Measurements from ENCODE around the gene LSM4.
"Not testable (repeated sequence)": the region's sequence is repeated elsewhere in the genome, so short reads cannot be mapped to it uniquely, and the experiment has no call there.

The LSM4 gene

DNA sequence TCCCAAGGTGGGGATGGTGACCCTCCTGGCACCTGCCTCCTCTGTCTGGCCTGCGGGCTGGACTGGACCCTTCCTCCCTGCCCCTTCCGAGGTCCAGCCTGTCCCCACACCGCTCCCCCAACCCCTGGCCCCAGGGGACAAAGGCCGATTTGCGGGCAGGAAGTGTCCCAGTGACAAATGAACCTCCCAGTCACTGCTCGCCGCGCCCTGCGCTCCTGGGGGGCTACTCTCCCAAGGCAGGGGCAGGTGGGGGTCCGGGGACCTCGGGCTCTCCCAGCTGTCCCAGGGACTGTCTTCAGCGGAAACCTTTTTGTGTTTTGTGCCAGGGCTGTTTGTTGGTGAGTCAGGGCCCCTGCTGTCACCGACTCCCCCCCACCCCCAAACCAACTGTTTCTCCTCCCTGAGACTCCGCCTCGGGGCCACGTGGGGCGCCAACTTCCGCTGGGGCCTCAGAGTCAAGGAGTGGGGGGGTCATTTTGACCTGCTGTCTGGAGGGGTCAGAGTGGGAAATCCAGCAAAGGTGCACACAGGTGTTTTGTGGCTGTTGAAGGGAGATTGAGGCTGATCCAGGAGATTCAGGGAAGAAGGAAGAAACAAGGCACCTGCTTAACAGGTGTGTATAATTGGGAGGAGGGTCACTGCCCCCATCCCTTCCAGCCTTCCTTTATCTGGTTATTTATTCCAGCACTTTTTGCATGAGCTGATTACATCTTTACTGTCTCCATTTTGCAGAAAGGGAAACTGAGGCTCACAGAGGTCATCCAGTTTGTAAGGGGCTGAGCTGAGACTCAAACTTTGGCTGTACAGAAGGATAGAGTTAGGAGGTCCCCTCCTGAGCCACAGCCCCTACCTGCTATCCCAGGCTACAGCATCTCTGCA, 18.4 kb upstream of the LSM4 start:
- peak; percentile 54 to 56 for DNase-seq (ENCODE audit: low read depth in 2 of 2)

DNA sequence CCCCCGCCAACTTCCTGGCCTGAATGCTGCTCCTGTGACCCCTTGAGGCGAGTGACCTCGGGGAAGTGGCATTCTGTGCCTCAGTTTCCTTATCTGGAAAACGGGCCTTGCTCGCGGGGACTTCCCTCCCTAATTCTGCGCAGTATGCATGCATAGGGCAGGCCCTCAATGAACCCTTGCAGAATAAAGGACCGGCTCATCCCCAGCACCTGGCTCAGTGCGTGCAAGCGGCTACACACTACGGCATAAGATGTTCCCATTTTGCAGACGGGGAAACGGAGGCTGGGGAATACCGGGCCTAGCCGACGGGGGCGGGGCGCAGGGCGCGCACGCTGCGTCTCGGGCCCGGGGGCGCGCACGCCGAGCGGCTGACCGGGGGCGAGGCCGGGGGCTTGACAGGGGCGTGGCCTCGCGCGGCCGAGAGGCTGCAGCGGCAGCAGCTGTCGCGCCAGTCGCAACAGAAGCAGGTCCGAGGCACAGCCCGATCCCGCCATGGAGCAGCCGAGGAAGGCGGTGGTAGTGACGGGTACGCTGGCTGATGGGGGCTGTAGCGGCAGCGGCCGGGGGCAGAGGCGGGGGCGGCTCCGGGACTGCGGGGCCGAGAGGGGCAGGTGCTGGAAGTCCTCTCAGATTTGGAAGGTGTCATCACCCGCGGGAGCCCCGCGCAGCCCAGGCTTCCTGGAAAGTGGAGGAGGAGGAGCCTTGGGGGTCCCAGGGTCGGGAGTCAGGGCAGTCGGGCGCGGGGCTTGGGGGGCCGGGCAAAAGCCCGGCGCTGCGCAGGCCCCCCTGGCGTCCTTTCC, 17.5 kb upstream of the LSM4 start, which contains the start of gene PGPEP1:
PGPEP1 (plus strand) TSS at position 409 of the 800 bp plus-strand sequence; CDS start at position 493, 84 bp downstream.
- peak; percentile 47 to 58 for DNase-seq (ENCODE audit: low read depth in 2 of 2)

DNA sequence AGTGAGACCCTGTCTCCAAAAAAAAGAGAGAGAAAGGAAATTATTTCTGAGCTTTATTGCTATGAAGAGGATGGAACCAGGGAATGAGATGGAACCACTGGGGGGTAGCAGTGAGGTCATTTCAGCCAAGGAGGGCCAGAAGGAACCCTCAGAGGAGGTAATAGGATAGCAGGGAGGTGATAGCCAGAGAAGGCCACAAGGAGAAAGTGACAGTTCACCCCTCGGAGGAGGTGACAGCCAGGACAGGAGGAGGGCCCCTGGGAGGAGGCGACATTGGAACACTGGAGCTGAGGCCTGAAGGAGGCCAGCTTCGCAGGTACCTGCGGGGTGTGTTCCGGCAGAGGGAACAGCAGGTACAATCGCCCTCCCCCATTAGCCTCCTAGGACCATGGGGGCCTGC, 16.8 kb upstream of the LSM4 start:
- DNase-seq (ENCODE audit: low read depth in 2 of 2) = no peak

DNA sequence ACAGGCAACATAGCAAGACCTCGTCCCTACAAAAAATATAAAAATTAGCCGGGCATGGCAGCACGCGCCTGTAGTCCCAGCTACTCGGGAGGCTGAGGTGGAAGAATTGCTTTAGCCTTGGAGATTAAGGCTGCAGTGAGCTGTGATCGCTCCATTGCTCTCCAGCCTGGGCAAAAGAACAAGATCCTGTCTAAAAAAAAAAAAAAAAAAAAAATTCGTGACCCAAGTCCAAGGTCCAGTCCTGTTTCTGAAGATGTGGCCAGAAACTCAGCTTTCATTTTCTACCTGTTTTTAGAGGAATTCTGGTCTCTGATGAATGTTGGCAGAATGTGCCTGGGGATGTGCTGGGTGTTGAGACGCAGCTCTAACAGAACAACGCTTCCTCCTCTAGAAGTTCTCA, 15.7 kb upstream of the LSM4 start:
- no peak for DNase-seq (ENCODE audit: low read depth in 2 of 2)

DNA sequence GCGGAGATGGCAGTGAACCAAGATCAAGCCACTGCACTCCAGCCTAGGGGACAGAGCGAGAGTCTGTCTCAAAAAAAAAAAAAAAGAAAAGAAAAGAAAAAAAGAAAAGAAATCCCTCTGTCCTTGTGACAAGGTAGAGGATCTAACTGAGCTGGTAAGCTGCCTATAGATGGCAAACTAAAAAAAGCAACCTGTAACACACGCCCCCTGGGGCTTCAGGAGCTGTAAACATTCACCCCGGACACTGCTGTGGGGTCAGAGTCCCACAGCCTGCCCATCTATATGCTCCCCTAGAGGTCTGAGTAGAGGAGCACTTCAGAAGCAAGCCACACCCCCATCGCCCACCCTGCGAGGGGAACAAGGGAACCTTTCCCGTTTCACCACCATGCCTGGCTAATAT, 13.2 kb upstream of the LSM4 start:
- no peak for DNase-seq (ENCODE audit: low read depth in 2 of 2)

DNA sequence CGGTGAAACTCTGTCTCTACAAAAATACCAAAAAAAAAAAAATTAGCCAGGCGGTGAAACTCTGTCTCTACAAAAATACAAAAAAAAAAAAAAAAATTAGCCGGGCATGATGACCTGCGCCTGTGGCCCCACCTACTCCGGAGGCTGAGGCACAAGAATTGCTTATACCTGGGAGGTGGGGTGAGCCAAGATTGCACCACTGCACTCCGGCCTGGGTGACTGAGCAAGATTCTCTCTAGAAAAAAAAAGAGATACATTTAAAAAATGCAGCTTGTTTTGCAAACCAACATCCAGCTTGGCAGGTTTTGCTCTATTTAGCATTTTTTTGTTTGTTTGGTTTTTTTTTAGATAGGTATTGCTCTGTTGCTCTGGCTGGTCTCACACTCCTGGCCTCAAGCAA, 10.8 kb upstream of the LSM4 start:
- no peak for DNase-seq (ENCODE audit: low read depth in 2 of 2)

DNA sequence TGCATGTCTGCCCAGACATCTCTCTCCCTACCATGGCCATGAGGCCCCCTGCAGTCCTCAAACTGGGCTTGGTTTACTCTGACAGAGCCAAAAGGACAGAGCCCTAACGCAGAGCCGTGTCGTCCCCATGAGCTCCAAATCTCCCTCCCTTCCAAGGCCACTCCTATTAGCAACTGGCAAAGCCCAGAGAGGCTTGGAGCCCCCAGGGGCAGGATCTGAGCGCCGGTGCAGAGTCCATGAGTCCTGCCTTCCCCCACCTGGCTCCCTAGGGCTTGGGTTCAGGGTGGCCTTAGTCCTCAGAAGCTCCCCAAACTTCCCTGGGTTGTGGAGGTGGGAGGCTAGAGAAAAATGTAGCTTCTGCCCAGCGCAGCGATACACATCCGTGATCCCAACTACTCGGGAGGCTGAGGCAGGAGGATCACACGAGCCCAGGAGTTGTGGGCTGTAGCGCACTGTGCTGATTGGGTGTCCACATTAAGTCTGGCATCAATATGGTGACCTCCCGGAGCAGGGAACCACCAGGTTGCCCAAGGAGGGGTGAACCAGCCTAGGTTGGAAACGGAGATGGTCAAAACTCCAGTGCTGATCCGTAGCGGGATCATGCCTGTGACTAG, 10.1 kb upstream of the LSM4 start:
- DNase-seq (ENCODE audit: low read depth in 2 of 2) = no peak

DNA sequence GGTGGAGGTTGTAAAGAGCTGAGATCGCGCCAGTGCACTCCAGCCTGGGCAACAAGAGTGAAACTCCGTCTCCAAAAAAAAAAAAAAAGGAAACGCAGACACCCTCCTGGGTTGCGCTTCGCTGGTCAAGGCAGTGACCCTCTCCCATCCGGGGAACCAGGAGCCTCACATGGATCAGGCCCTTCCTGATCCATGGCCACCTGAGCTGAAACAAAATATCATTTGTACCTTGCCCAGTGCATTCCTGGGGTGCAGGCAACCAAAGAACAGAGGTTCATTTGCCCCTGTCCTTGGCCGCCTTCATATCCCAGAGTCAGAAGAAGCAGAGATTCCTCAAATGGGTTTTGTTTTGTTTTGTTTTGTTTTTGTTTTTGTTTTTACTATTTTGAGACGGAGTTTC, 8.0 kb upstream of the LSM4 start:
- DNase-seq (ENCODE audit: low read depth in 2 of 2) = no peak

DNA sequence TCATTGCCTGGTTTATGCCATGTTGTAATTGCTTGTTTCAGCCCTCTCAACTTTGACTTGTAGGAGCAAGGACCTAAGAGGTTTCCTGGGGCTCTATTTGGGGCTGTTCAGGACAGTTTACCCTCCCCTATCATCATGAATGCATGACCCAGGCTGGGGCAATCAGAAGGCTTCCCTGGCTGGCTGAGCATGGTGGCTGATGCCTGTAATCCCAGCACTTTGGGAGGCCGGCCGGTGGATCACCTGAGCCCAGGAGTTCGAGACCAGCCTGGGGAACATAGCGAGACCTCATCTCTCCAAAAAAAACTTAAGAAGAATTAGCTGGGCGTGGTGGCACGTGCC, 6.1 kb upstream of the LSM4 start:
- DNase-seq (ENCODE audit: low read depth in 2 of 2) = no peak

DNA sequence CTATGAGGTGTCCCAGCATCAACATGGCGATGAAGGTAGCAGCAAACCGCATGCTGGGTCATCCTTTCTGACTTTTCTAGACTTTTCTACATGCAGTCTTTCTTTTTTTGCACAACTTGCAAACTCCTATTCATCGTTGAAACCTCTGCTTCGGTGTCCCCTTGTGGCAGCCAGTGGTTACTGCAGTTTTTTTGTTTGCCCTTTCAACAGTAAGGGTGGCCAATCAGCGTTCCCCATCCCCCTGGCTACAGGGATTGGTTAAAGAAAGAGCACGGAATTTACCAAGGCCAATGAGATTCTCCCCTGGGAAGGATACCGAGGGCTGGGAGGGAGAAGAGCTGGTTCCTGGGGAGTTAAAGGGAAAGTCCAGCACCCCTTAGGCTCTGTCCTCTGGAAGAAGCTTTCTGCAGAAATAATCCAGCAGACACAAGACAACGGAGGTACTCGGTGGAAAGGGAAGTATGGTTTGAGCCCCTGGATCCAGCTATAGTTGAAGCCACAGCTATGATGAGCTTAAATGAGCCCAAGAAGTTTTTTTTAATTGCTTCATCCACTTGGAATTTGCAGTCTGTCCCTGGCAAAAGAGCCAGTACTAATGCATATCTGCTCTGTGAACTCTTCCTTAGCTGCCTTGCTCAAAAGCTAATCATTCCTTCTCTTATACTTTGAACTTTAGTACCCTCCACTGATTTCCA, 5.6 kb upstream of the LSM4 start:
- peak; percentile 73 to 76 for DNase-seq (ENCODE audit: low read depth in 2 of 2)

DNA sequence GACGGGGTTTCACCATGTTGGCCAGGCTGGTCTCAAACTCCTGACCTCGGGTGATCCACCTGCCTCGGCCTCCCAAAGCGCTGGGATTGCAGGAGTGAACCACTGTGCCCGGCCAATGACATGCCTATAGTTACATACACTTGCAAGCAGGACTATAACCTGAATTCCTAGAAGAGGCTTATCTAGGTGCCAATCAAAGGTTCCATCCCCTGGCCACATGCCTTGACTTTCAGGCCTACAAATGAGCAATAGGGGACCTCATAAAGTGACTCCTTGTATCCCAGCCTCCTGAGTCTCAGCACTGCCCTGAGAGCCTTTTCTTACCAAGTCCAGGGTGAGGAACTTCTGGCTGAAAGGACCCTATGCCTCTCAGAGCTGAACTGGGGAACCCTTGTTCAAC, 3.9 kb upstream of the LSM4 start:
- no peak for DNase-seq (ENCODE audit: low read depth in 2 of 2)

DNA sequence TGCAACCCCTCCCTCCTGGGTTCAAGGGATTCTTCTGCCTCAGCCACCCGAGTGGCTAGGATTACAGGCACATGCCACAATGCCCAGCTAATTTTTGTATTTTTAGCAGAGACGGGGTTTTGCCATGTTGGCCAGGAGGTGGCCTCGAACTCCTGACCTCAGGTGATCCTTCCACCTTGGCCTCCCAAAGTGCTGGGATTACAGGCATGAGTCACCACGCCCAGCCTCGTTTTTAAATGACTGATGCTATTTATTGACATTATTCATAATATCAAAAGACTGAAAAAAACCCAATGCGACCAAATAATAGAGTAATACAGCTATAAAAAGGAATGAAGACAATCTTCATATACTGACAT, 1.5 kb upstream of the LSM4 start:
- DNase-seq (ENCODE audit: low read depth in 2 of 2) = not testable (repeated sequence)

DNA sequence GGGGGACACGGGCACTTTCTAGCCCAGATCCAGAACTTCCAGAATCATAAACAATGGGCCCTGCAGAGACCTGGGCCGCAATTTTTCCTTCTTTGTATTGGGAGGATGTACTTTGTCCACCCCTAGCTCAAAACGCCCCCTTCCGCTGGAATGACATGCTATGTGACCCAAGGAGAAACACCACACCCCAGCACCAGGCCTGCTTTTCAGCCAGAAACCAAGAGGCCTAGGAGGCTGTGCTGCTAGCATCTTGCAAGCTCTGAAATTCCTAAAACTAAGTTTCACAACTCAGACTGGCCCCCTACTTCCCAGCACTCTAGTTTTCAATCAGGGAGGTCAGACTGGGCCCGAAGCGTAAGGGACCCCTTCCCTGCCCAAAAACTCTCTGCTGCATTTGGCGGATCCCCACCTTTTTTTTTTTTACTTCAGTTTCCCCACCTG, 538 bp downstream of the LSM4 start:
- DNase-seq (ENCODE audit: low read depth in 2 of 2) = peak in 1 of 2 donors; percentile 36

DNA sequence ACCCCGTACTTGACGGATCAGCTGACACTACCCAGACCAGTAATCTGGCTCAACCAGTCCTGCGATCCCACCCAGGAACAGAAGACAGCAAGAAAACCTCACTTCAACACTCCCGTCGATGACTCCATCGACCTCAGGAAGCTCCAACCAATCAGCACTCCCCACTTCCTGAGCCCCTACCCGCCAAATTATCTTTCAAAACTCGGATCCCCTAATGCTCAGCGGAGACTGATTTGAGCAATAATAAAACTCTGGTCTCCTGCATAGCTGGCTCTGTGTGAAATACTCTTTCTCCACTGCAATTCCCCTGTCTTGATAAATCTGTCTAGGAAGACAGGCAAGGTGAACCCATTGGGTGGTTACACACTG, 1.2 kb downstream of the LSM4 start:
- no peak for DNase-seq (ENCODE audit: low read depth in 2 of 2)

DNA sequence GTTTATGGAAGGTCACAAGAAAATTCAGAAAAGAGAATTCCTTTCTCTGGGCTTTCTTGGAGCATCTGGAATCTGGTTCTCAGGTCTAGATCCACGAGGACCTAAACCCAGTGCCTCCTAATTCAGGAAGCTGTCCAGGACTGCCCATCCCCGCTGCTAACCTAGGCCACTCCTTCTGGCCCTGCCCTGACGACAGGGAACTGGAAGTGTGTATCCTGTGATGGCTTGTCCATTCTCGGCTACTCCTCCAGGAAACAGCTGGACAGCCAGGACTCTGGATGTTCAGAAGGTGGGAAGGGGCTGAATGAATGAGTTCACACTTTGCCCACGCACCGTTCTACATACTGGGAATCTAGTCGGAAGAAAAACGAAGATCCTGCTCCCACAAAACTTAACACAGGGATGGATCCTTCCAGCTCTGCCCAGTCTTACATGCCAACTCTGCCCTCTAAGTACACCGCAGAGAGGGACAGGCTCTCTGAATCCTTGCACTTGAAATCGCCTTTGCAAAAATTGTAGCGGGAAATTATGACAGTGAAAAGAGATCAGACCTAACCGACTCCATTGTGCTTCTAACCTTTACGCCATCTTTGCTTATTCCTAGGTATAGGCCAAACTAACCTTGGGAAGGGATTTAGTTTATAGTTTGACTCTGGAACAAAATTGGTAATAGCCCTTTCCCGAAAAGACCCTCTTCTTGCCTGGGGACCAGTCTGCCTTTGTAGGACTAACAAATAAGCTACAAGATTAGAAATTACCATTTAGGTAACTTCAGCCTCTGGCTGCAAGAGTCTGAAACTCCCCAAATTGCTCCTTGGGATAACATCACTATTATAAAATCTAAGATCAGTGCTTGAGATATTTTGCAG, 1.8 kb downstream of the LSM4 start:
- no peak for DNase-seq (ENCODE audit: low read depth in 2 of 2)

DNA sequence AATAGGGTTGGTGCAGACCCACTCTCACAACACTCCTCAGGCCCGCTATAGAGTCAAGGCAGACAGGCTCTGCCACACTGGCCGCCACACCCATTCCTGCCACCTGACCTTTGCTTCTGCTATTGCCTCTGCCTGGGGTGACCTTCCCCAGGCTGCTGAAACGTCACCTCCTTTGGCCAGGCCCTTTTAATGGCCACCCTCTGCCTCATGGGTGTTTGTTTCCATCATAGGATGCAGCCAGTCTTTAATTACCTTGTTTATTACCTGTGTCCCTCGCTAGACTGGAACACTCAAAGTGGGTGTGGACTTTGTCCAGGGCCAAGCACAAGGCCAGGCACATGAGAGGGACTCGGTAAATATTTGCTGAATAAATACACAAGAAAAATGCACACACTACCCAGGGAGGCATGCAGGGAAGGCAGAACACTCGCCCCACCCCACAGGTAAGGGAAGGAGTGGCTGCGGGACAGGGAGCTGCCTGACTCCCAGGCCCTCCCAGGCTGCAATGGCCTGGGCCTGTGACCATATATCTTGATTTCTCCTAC, 3.2 kb downstream of the LSM4 start:
- no peak for DNase-seq (ENCODE audit: low read depth in 2 of 2)

DNA sequence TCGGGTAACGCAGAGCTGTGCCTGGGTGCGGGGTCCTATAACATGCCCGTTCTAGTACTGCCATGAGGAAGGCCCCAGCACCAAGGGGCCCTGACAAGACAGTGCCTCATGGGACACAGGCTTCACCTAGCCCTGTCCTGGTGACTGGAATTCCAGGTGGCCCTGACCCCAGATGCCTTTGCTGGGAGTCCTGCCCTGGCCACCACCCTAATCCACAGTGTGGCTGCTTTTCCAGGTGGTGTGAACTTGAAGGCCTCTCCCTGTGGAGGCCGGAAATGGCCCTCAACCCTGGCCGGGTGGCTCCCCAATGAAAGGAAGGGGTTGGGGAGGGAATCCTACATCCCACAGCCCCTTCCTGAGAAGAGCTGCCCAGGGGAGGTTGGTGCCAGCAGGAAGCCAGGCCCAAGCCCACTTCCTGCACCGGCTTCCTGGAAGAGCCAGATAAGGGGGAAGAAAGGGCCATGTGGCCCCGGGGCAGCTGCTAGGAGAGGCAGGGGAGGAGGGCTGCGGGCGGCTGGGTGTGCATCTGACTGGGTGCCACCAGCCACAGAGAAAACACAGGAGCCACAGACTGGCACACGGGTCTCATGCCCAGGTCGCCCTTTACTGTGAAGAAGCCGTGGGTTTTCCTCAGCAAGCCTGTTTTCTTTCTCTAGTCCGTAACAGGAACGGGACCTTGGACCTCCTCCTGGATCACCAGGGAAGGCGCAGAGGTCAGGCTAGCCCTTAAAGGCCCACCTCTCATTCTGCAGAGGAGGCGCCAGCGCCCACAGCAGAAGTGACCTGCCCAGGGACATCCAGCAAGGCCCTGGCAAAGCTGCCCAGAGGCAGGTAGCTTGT, 4.7 kb downstream of the LSM4 start:
- DNase-seq (ENCODE audit: low read depth in 2 of 2) = no peak

DNA sequence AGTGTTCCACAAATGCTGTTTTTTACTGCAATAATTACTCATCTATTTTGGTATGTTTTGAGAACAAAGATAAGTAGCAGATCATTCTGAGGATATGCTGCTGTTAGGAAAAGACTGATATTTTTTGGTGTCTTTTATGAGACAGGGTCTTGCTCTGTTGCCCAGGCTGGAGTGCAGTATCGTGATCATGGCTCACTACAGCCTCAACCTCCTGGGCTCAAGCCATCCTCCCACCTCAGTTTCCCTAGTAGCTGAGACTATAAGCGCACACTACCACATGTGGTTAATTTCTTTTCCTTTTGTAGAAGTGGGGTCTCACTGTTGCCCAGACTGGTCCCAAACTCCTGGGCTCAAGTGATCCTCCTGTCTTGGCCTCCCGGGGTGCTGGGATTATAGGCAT, 9.5 kb downstream of the LSM4 start:
- no peak for DNase-seq (ENCODE audit: low read depth in 2 of 2)

DNA sequence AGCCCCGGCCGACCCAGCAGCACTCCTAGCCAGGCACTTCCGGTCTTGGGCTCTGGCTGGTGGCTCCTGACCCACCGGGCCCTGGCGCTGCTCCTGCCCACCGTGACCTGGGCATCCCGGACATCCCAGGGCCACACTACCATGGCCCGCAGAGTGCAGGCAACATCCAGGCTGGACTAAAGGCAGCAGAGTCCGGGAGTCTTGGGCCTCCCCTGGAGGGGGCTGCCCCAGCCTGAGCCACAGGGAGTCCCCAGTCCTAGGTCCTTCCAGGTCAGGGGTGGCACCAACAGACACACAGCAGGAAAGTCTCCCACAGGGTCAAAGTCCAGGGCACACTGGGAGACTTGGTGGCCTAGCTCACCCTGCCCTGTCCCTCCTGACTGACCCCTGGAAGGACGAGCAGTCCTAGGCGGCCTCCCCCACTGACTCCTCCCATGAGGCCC, 10.8 kb downstream of the LSM4 start:
- no peak for DNase-seq (ENCODE audit: low read depth in 2 of 2)
